ENCODE results near the gene PUS10.
"Not testable (repeated sequence)": the region's sequence is repeated elsewhere in the genome, so short reads cannot be mapped to it uniquely, and the experiment has no call there.

GRCh38 chr2:61036643-61037042 is 18.6 kb upstream of the PUS10 start:
- TF ChIP-seq CTCF (conservative IDR thresholded peaks at IDR 0.05; ENCODE audit: low read depth in 2 of 2); POLR2AphosphoS5 (IDR thresholded peaks at IDR 0.05; ENCODE audit: low read depth); CREB1 (CRISPR knock-in tag; IDR thresholded peaks at IDR 0.05; ENCODE audit: low read depth); EZH2 (IDR thresholded peaks at IDR 0.05; ENCODE audit: low read depth, unreplicated experiment); REST (IDR thresholded peaks at IDR 0.05; ENCODE audit: unreplicated experiment): not testable (repeated sequence)
